GM19023 (cell line): Measurements from ENCODE around the gene CTDSP1.
A peak's percentile ranks its signal among the peaks of the same experiment; 100 is the strongest.

Experiments
- ATAC-seq: cut with Tn5 transposase; IDR thresholded peaks from one replicate; pipeline ENCODE4 v1.9.1; 2021; ENCODE audit warnings: mild to moderate bottlenecking, moderate library complexity; ENCODE audit not compliant: unreplicated experiment

CTDSP1 gene

DNA sequence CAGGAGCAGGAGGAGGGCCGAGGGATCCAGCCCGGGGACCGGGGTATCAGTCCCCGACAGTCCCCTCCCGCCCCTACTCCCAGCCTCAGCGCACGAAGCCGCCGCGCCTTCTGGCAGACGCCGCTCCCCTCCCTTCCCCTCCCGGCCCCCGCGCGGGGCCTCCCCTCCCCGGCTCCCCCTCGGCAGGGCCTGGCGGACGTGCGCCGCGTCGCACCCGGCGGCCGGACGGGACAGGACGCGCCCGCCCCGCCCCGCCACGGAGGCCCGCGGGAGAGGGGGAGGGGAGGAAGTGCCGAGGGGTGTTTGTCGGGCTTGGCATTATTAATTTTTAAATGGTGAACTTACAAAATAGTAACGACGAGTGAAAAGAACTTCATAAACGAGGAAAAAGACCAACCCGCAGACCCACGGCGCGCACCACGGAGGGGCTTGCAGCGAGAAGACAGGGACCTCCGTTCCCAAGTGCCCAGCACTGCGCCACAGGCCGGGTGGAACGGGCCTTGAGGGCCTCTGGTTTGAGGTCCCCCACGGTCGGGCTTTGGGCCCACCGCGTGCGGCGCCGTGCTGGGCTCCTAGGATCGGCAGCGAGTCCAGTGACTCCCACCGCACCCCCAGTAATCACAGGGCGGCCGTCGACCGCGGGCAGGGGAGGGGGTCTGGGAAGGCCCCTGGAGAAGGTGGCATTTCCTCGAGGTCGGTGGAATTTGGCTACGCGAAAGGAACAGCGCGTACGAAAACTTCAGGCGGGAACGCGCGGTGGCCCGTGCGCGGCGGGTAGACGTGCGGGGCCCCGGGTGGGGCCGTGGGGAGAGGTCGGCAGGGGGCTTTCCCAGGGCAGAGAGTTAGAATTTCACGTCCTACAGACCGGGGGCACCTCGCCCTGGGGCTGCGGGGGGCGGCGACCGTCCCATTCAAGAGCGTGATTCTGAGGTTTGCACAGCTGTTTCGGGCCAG lies 954 bp upstream of the CTDSP1 start:
- ATAC-seq = peak; percentile 22

DNA sequence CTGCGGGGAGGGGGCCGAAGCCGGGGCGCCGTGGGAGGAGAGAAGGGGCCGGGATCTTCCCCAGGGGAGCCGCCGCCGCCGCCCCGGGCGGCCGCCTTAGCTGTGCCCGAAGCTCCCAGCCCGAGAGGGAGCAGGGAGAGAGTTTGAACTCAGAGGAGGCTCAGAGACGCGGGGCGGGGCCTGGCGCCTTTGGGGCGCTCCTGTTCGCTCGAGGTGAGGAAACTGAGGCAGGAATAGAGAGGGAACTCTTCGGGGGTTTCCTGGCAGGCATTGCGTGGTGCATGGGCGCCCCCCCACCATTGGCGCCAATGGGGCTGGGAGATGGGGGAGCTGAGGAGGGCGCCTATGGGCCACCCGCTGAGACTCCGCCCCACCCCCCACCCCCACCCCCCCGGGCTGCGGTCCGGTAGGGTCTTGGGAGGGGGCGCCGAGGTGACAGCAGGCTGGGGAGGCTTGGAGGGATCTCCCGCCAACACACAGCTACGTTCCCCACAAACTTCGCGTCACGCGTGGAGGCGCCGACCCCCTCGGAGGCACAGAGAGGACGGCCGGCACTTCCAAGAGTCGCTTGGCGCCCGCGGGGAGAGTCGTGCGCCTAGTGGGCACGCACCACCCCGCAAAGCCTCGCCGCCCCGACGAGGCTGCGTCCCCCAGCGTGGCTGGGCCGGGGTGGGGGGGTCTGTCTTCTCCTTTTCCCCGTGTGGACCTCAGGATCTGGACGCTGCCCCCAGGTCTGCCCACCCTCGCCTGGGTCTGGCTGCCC lies 680 bp downstream of the CTDSP1 start:
- no peak for ATAC-seq

DNA sequence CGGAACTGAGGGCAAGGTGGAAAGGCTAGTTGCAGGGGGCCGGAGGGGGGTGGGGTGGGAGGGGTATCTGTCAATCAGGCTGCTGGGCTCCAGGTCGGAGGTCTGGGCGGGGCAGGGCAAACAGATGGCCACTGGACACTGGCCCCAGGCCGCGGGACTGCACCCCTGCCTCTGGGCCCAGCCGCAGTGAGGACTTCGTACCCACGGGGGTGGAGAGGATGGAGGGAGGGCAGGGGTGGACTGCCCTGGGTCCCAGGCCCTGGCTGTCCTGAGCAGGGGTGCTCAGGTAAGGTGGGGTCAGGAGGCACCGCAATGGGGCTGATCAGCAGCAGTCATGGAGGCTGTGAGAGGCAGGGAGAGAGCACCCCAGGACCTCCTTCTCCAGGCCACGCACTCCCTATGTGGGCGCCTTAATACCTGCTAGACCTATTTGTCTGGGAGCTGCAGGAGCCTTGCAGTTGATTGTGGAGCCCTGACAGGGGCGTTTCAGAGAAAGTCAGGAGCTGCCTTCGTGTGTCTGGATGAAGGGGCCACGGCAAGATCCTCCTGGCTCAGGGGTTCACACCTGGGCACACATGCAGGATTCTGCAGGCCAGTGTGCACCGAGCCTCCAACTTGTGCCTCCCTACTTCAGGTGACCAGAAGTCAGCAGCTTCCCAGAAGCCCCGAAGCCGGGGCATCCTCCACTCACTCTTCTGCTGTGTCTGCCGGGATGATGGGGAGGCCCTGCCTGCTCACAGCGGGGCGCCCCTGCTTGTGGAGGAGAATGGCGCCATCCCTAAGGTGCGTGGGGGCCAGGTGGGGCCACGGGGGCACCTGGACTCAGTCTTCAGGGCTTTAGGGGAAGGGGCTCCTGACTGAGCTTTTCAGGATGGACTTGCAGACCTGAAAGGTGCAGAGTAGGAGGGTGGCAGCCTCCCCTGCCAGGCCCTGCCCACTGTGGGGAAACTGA lies 1.5 kb downstream of the CTDSP1 start:
- ATAC-seq = no peak

DNA sequence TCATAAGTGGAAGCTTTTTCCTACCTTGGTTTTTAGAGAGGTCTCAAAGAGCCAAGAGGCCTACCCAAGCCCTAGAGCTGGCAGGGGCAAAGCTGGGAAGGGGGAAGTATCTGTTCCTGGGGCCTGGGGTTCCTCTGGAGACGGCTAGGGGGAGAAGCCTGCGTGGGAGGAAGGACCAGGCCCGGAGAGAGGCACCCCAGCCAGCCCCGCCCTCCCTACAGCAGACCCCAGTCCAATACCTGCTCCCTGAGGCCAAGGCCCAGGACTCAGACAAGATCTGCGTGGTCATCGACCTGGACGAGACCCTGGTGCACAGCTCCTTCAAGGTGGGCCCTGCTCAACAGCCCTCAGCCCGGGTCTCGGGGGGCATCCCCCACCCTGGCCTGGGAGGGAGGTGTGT lies 2.2 kb downstream of the CTDSP1 start:
- ATAC-seq = no peak

DNA sequence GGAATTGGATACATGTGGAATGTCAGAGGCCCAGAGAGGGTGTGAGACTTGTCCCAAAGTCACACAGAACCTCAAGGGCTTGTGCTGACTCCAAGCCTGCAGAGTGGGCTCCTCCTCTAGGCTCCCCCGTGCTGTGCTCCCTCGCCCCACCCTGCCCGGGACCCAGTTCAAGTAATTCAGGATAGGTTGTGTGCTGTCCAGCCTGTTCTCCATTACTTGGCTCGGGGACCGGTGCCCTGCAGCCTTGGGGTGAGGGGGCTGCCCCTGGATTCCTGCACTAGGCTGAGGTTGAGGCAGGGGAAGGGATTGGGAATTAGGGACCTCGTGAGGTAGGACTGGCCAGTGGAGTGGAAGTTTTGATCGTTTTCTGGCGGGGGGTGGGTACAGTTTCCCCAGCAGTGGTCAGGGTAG lies 2.8 kb downstream of the CTDSP1 start:
- no peak for ATAC-seq

DNA sequence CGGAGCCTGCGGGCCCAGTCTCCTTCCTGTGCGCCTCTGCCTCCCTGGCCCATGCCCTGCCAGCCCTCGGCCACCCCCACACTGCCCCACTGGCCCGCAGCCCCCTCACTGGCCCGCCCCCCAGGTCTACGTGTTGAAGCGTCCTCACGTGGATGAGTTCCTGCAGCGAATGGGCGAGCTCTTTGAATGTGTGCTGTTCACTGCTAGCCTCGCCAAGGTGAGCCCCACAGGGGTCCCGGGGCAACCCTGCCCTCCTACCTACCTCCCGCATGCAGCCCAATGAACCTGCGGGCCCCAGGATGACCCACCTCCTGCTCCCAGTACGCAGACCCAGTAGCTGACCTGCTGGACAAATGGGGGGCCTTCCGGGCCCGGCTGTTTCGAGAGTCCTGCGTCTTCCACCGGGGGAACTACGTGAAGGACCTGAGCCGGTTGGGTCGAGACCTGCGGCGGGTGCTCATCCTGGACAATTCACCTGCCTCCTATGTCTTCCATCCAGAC lies 3.3 kb downstream of the CTDSP1 start:
- ATAC-seq = no peak

DNA sequence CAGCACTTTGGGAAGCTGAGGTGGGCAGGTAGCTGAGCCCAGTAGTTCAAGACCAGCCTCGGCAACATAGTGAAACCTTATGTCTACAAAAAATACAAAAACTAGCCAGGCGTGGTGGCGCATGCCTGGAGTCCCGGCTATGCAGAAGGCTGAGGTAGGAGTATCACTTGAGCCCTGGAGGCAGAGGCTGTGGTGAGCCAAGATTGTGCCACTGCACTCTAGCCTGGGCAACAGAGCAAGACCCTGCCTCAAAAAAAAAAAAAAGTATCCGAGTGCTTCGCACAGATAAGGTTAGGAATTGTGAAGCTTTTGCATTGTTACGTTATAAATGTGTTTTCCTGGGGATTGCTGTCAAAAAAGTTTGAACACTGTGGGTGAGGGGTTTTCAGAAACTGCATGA lies 4.1 kb downstream of the CTDSP1 start:
- ATAC-seq = no peak

DNA sequence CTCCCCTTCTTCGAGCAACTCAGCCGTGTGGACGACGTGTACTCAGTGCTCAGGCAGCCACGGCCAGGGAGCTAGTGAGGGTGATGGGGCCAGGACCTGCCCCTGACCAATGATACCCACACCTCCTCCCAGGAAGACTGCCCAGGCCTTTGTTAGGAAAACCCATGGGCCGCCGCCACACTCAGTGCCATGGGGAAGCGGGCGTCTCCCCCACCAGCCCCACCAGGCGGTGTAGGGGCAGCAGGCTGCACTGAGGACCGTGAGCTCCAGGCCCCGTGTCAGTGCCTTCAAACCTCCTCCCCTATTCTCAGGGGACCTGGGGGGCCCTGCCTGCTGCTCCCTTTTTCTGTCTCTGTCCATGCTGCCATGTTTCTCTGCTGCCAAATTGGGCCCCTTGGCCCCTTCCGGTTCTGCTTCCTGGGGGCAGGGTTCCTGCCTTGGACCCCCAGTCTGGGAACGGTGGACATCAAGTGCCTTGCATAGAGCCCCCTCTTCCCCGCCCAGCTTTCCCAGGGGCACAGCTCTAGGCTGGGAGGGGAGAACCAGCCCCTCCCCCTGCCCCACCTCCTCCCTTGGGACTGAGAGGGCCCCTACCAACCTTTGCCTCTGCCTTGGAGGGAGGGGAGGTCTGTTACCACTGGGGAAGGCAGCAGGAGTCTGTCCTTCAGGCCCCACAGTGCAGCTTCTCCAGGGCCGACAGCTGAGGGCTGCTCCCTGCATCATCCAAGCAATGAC lies 4.8 kb downstream of the CTDSP1 start:
- no peak for ATAC-seq

DNA sequence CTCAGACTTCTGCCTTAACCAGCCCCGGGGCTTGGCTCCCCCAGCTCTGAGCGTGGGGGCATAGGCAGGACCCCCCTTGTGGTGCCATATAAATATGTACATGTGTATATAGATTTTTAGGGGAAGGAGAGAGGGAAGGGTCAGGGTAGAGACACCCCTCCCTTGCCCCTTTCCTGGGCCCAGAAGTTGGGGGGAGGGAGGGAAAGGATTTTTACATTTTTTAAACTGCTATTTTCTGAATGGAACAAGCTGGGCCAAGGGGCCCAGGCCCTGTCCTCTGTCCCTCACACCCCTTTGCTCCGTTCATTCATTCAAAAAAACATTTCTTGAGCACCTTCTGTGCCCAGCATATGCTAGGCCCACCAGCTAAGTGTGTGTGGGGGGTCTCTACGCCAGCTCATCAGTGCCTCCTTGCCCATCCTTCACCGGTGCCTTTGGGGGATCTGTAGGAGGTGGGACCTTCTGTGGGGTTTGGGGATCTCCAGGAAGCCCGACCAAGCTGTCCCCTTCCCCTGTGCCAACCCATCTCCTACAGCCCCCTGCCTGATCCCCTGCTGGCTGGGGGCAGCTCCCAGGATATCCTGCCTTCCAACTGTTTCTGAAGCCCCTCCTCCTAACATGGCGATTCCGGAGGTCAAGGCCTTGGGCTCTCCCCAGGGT lies 5.5 kb downstream of the CTDSP1 start:
- ATAC-seq = no peak

DNA sequence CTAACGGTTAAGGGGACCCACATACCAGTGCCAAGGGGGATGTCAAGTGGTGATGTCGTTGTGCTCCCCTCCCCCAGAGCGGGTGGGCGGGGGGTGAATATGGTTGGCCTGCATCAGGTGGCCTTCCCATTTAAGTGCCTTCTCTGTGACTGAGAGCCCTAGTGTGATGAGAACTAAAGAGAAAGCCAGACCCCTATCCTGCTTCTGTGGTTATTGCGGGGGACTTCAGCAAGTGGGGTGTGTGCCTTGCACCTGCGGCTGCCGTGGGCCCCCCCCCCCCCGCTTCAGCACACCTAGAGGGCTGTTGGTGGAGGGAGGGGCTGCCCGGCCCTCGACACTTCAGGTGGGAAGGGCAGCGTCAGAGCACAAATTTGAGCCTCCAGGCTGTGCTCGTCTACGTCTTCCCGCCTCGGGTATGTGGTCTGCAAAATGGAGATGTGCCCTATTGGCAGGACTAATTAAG lies 6.1 kb downstream of the CTDSP1 start:
- ATAC-seq = peak; percentile 19

DNA sequence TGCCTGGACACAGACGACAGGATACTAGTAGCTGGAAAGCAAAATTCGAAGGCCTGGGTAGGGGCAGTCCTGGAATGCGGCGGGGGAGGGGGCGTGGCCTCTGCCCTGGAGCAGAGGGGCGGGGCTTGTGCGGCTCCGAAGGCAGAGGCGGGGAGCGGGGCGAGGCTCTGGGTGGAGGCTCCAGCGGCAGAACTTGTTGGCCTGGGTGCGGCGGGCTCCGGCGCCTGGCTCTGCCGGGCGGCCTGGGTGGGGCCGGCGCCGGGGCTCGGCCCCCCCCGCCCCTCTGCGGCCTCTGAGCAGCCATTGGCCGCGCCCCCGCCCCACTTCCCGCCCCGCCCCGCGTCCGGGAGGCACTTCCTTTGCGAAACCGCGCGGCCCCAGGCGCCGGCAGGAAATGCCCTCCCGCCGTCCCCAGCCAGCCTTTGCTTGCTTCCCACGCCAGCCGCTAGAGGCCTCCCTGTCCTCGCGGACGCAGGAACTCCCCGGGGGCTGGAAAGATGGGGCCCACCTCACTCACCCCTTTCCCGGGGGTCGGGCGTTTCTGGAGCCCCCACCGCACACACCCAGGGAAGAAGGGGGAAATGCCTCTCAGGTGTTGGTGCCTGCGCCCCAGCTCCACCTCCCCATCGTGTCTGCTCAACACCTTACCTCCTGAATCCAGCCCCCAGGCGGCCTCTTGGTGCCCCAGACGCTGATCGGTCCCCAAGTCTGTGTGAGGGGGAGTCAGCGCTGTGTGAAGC lies 6.7 kb downstream of the CTDSP1 start:
- peak; percentile 78 for ATAC-seq

DNA sequence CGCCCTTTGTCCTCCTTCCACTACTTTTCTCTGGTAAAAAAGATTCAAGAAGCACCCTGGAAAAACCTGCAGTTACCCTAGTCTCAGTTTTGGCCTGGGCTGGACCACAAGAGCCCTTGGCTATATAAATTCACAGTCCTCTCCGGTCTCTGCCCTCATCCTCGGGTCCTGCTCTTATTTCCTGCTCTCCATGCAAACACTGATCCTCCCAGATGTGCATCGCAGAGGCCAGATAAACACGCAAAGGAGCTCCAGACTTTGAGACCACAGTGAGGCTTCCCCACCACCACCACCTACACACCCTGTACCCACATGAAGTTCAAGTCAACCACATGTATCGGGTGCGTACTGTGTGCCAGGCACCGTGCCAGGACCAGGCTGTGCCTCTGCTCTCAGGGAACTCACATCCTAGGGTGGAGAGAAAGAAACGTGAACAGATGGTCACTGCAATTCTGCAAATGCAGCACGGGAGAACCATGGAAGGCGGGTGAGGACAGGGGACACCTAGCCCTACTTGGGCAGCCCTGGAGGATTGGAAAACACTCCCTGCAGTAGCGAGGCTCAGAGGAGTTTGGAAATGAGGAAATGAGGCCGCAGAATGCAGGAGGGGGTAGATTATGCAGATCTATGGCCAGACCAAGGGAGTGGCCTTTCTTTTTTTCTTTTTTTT lies 7.4 kb downstream of the CTDSP1 start:
- ATAC-seq = peak; percentile 2

DNA sequence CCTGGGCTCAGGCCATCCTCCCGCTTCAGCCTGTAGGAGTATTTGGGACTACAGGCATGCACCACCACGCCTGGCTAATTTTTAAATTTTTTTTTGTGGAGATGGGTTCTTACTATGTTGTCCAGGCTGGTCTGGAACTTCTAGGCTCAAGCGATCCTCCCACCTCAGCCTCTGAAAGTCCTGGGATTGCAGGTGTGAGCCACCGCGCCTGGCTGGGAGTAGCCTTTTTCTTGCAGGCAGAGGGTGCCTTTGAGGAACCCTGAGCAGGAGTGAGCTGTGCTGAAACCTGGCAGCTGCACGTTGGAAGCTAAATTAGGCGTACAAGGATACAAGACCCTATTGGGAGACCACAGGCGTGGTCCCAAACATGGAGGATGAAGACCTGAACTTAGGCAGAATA lies 8.0 kb downstream of the CTDSP1 start:
- ATAC-seq = no peak

DNA sequence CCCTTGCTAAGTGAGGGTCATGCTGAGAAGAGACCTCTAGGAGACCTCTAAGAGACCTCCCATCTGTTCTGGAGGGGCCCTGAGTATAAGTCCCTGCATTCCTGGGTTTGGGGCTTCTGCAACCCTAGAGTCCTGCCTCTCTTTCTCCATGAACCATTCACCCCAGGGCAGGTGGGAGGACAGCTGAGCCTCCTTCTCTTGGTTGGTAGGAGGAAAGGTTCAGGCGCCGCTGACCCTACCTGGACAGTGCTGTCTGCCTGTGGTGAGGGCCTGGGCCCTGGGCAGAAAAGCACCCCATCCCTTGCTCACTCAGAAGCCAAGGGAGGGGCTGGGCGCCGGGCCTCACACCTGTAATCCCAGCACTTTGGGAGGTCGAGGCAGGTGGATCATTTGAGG lies 18.7 kb downstream of the CTDSP1 start:
- no peak for ATAC-seq

DNA sequence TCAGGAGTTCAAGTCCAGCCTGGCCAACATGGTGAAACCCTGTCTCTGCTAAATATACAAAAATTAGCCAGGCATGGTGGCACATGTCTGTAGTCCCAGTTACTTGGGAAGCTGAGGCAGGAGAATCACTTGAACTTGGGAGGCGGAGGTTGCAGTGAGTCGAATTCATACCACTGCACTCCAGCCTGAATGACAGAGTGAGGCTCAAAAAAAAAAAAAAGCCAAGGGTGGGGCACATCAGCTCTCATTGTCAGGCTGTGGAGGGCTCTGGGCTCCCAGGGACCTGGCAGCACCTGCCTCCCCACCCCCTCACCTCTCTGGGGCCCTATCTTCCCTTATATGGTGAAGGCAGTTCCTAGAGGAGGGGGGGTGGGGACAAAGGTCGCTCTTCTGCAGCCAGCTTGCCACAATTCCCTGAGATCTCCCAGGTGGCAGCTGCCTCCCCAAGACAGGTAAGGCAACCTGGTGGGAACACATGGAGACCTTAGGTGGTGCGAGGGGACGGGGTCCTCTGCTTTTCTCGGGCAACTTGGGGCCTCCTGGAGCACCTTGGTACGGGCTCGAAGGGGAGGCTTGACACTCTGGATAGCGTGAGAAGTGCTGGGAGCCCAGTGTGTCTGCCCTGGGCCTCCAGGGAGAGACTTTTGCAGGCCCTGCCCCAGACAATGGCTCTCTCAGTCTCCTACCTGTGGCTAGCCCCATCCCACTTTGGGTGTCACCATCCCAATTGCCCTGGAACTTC lies 19.2 kb downstream of the CTDSP1 start, which contains the start of gene VIL1:
Gene VIL1 (plus strand): TSS at position 407 of the 742 bp plus-strand sequence. CDS start 4,656 bp downstream, outside the sequence.
- no peak for ATAC-seq

DNA sequence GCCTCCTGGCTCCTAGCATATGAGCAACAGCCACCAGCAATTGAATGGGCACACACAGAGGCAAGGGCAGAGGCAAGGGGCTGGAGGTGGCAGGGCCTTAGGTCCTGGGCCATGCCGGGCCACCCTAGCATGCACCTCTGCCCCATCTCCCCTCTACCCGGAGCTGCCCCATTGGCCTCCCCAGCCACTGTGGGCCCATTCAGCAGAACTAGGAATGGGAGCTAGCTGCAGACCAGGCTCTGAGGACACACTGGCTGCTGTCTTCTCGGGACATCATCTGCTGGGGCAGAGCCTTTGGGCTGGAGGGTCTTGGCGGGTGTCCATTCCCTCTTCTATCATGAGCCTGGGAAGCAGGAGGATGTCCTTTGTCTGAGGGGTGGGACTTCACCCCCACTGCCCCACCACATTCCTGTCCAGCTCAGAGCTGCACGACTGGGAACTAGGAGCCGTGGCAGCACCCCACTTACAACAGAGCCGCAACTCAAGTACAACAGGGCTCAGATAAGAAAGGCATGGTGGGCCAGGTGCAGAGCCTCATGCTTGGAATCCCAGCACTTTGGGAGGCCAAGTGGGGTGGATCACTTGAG lies 20.1 kb downstream of the CTDSP1 start:
- no peak for ATAC-seq

DNA sequence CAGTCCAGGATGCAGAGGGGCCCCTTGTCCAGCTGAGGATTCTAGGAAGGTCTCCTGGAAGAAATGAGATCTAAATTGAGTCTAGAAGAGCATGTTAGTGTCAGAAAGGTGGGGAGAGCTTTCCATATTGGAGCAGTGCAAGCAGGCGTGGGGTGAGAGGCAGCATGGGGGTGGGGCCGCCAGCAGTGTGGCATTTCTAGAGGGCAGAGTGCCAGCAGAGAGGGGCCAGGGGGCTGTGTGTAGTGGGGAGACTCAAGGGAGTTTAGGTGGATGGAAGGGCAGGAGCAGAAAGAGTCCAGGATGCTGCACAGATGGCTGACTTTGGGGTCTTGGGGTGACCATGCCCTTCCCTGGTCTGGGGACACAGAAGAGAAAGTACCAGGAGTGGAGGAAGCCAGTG lies 21.4 kb downstream of the CTDSP1 start:
- no peak for ATAC-seq
